HL-60 (cell line): ENCODE measurements around the gene ENTPD6.

Experiments
- GABPA ChIP-seq: IDR thresholded peaks from 2 replicates; pipeline ENCODE4 v1.6.1; 2012; ENCODE audit warnings: low read depth
- POLR2AphosphoS5 ChIP-seq: IDR thresholded peaks from 2 replicates; pipeline ENCODE4 v1.6.1; 2012; ENCODE audit warnings: low read depth
- SPI1 ChIP-seq: IDR thresholded peaks from 2 replicates; pipeline ENCODE4 v1.6.1; 2012; ENCODE audit warnings: low read depth, mild to moderate bottlenecking, borderline replicate concordance
- TF ChIP-seq, protein P1 (sequence below): IDR thresholded peaks from one replicate; pipeline ENCODE4 v1.5.1; 2011; ENCODE audit warnings: low read length, control low read depth, inconsistent platforms; ENCODE audit not compliant: insufficient read depth
- TF ChIP-seq, protein P2 (sequence below): IDR thresholded peaks from 2 replicates; pipeline ENCODE4 v1.6.1; 2012; ENCODE audit warnings: low read depth; ENCODE audit not compliant: insufficient replicate concordance

DNA sequence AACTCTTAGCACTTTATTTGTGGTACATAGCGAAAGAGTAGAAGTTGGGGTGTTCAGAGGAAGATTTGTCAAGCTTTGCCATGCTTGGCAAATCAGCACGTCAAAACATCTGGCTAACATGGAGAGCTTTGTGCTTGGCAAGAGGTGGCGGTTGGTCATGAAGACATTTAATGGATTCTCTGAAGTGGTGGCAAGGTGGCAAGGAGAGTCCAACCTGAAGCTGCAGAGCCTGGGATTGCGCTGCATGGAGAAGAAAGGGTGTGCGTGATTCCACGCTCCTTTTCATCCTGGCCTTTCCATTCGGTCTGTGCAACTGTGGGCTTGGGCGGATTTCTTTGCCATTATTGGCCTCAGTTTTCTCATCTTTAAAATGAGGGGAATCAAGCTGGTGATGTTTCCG lies 55.5 kb downstream of the ENTPD6 start:
- no peak for TF ChIP-seq POLR2AphosphoS5
- TF ChIP-seq, protein P1, sequence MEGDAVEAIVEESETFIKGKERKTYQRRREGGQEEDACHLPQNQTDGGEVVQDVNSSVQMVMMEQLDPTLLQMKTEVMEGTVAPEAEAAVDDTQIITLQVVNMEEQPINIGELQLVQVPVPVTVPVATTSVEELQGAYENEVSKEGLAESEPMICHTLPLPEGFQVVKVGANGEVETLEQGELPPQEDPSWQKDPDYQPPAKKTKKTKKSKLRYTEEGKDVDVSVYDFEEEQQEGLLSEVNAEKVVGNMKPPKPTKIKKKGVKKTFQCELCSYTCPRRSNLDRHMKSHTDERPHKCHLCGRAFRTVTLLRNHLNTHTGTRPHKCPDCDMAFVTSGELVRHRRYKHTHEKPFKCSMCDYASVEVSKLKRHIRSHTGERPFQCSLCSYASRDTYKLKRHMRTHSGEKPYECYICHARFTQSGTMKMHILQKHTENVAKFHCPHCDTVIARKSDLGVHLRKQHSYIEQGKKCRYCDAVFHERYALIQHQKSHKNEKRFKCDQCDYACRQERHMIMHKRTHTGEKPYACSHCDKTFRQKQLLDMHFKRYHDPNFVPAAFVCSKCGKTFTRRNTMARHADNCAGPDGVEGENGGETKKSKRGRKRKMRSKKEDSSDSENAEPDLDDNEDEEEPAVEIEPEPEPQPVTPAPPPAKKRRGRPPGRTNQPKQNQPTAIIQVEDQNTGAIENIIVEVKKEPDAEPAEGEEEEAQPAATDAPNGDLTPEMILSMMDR = no peak
- TF ChIP-seq, protein P2, sequence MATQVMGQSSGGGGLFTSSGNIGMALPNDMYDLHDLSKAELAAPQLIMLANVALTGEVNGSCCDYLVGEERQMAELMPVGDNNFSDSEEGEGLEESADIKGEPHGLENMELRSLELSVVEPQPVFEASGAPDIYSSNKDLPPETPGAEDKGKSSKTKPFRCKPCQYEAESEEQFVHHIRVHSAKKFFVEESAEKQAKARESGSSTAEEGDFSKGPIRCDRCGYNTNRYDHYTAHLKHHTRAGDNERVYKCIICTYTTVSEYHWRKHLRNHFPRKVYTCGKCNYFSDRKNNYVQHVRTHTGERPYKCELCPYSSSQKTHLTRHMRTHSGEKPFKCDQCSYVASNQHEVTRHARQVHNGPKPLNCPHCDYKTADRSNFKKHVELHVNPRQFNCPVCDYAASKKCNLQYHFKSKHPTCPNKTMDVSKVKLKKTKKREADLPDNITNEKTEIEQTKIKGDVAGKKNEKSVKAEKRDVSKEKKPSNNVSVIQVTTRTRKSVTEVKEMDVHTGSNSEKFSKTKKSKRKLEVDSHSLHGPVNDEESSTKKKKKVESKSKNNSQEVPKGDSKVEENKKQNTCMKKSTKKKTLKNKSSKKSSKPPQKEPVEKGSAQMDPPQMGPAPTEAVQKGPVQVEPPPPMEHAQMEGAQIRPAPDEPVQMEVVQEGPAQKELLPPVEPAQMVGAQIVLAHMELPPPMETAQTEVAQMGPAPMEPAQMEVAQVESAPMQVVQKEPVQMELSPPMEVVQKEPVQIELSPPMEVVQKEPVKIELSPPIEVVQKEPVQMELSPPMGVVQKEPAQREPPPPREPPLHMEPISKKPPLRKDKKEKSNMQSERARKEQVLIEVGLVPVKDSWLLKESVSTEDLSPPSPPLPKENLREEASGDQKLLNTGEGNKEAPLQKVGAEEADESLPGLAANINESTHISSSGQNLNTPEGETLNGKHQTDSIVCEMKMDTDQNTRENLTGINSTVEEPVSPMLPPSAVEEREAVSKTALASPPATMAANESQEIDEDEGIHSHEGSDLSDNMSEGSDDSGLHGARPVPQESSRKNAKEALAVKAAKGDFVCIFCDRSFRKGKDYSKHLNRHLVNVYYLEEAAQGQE = no peak
- no peak for TF ChIP-seq GABPA
- TF ChIP-seq SPI1 = no peak
